ENCODE measurements around the gene FAM20C.

DNA sequence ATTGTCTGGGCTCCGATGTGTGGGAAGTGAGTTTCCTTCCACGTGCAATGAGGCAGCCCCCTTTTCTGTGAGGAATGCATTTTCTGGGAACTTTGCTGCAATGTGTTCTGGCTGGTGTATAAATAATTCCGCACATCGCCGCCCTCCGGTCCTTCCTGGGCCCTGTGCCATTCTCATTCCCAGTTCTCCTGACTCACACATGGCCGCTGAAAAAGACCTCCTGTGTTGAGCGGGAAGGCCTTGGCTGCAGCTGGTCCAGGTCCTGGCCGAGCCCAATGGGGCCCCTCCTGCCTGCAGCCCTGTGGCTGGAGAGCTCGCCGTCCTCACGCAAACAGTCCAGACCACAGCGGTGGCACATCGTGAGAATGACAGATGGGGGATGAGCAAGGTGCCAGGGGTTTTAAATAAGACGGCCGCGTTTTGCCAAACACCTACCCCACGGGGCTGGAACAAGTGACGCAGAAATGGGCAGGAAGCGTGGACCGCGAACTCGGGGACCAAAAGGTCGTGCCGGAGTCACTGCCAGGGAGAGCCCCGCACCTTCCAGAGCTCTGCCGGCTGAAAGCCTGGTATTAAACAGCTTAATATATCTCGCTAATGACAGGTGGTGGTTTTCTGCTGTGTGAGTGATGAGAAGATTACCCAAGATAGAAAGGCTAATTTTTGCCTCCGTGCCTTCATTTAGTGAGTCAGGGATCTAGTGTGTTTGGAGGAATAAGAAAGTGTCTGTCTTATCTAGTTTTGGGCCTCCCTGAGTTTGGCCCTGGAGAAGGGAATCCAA is 37.0 kb downstream of the FAM20C start:
- TF ChIP-seq ETV6 (conservative IDR thresholded peaks at IDR 0.05 in 1 of 2, IDR thresholded peaks at IDR 0.05 in 1 of 2; ENCODE audit: borderline replicate concordance in 1 of 2, low read depth in 1 of 2) (no peak), MYC (IDR thresholded peaks at IDR 0.05; ENCODE audit: insufficient read depth, insufficient read length, insufficient replicate concordance, low read length, severe bottlenecking) (no peak), IRF5 (IDR thresholded peaks at IDR 0.05; ENCODE audit: borderline replicate concordance) (no peak), POLR2AphosphoS5 (IDR thresholded peaks at IDR 0.05; ENCODE audit: low read length) (no peak), EZH2 (IDR thresholded peaks at IDR 0.05; ENCODE audit: borderline replicate concordance, control insufficient read depth, low read depth, low read length) (no peak), ATF7 (IDR thresholded peaks at IDR 0.05; ENCODE audit: low read depth) (no peak), NFYA (IDR thresholded peaks at IDR 0.05; ENCODE audit: borderline replicate concordance, low read depth, low read length) (no peak), NR2C2 (IDR thresholded peaks at IDR 0.05; ENCODE audit: borderline replicate concordance, control insufficient read depth, insufficient read length, low read depth) (no peak), CEBPB (IDR thresholded peaks at IDR 0.05; ENCODE audit: borderline replicate concordance in 1 of 2, low read depth in 2 of 2, low read length in 2 of 2) (no peak), SUZ12 (IDR thresholded peaks at IDR 0.05; ENCODE audit: unreplicated experiment) (no peak), ZNF24 (IDR thresholded peaks at IDR 0.05) (no peak), ZBTB40 (IDR thresholded peaks at IDR 0.05; ENCODE audit: borderline replicate concordance) (no peak)
- TF ChIP-seq, protein P1, sequence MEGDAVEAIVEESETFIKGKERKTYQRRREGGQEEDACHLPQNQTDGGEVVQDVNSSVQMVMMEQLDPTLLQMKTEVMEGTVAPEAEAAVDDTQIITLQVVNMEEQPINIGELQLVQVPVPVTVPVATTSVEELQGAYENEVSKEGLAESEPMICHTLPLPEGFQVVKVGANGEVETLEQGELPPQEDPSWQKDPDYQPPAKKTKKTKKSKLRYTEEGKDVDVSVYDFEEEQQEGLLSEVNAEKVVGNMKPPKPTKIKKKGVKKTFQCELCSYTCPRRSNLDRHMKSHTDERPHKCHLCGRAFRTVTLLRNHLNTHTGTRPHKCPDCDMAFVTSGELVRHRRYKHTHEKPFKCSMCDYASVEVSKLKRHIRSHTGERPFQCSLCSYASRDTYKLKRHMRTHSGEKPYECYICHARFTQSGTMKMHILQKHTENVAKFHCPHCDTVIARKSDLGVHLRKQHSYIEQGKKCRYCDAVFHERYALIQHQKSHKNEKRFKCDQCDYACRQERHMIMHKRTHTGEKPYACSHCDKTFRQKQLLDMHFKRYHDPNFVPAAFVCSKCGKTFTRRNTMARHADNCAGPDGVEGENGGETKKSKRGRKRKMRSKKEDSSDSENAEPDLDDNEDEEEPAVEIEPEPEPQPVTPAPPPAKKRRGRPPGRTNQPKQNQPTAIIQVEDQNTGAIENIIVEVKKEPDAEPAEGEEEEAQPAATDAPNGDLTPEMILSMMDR (IDR thresholded peaks at IDR 0.05 in 2 of 3, conservative IDR thresholded peaks at IDR 0.05 in 1 of 3; ENCODE audit: control insufficient read depth in 2 of 3, extremely low read depth in 1 of 3, insufficient read depth in 1 of 3, low read depth in 3 of 3, low read length in 3 of 3), result no peak
- TF ChIP-seq, protein P2, sequence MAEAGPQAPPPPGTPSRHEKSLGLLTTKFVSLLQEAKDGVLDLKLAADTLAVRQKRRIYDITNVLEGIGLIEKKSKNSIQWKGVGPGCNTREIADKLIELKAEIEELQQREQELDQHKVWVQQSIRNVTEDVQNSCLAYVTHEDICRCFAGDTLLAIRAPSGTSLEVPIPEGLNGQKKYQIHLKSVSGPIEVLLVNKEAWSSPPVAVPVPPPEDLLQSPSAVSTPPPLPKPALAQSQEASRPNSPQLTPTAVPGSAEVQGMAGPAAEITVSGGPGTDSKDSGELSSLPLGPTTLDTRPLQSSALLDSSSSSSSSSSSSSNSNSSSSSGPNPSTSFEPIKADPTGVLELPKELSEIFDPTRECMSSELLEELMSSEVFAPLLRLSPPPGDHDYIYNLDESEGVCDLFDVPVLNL (IDR thresholded peaks at IDR 0.05; ENCODE audit: low read depth, low read length), result no peak
